NCI-H526 (cell line): ENCODE results near the gene OSGEP.

ENCODE experiments used
- DNase-seq, 2 experiments: peaks; one replicate each; lab custom pipeline; 2025; lab: John Stamatoyannopoulos, UW

The OSGEP gene

GRCh38 chr14:20454516-20455354, at the start of gene OSGEP, which contains the start of gene APEX1:
Gene OSGEP, minus strand, starts transcription at chr14:20454812. Its CDS starts 129 bp downstream, at chr14:20454683.
Gene APEX1, plus strand, starts transcription at chr14:20455226. Its CDS starts 420 bp downstream, at chr14:20455646.
- DNase-seq = peak; percentile 98 to 99

- no peak for DNase-seq
Measured at GRCh38 chr14:20503898-20504297, 49.3 kb upstream of the OSGEP start.

GRCh38 chr14:20501346-20501745, 46.7 kb upstream of the OSGEP start:
- no peak for DNase-seq

GRCh38 chr14:20499881-20500280, 45.3 kb upstream of the OSGEP start:
- DNase-seq = no peak

GRCh38 chr14:20499108-20499507, 44.5 kb upstream of the OSGEP start:
- no peak for DNase-seq

GRCh38 chr14:20498622-20499021, 44.0 kb upstream of the OSGEP start:
- DNase-seq = no peak

- no peak for DNase-seq
Measured at GRCh38 chr14:20494935-20495766, 40.5 kb upstream of the OSGEP start.

- DNase-seq = no peak
Measured at GRCh38 chr14:20493634-20494033, 39.0 kb upstream of the OSGEP start.

GRCh38 chr14:20492486-20492885, 37.9 kb upstream of the OSGEP start:
- DNase-seq = no peak

- DNase-seq = no peak
Measured at GRCh38 chr14:20490563-20490962, 36.0 kb upstream of the OSGEP start.

- DNase-seq = no peak
Measured at GRCh38 chr14:20489093-20489994, 34.7 kb upstream of the OSGEP start.

GRCh38 chr14:20487396-20487725, 32.7 kb upstream of the OSGEP start:
- no peak for DNase-seq

GRCh38 chr14:20486684-20487395, 32.2 kb upstream of the OSGEP start:
- no peak for DNase-seq

GRCh38 chr14:20485900-20486299, 31.3 kb upstream of the OSGEP start:
- DNase-seq = peak in 1 of 2 experiments; percentile 18

- no peak for DNase-seq
Measured at GRCh38 chr14:20482382-20482781, 27.8 kb upstream of the OSGEP start.

- DNase-seq = no peak
Measured at GRCh38 chr14:20478894-20479293, 24.3 kb upstream of the OSGEP start.

- DNase-seq = no peak
Measured at GRCh38 chr14:20477211-20477876, 22.7 kb upstream of the OSGEP start.

- no peak for DNase-seq
Measured at GRCh38 chr14:20476776-20477175, 22.2 kb upstream of the OSGEP start.

- DNase-seq = no peak
Measured at GRCh38 chr14:20472536-20473169, 18.0 kb upstream of the OSGEP start.

GRCh38 chr14:20470603-20470901, 15.9 kb upstream of the OSGEP start:
- peak in 1 of 2 experiments; percentile 44 for DNase-seq
